ENCODE data around the gene ZBTB21. TPM values are rescaled to one million over a fixed set of nuclear protein-coding genes. Genes with fewer than 3 reads are reported as not detected.
"Not testable (repeated sequence)": the region's sequence is repeated elsewhere in the genome, so short reads cannot be mapped to it uniquely, and the experiment has no call there.

Gene ZBTB21
- total and polyA plus RNA-seq, 2 donors, result 5.4 to 7.9 TPM

- Histone ChIP-seq H3K36me3 (ENCODE audit: control insufficient read depth in 2 of 2, insufficient read depth in 2 of 2, low read length in 1 of 2) (no peaks in the 10 kb centered on the region), H3K27me3 (ENCODE audit: control insufficient read depth in 2 of 2, insufficient read depth in 1 of 2, low read length in 1 of 2) (peaks cover 16 to 26% of the 10 kb centered on the region in 2 donors), H3K4me3 (ENCODE audit: low read length in 2 of 2) (no peak overlapping the region), H3K9me3 (ENCODE audit: control insufficient read depth in 2 of 2, insufficient read depth in 1 of 2, low read length in 1 of 2) (peaks cover 0 to 1% of the 10 kb centered on the region in 2 donors), H3K4me1 (ENCODE audit: control insufficient read depth in 2 of 2, insufficient read depth in 2 of 2, low read length in 2 of 2) (peaks cover 9 to 33% of the 10 kb centered on the region in 2 donors), H3K27ac (ENCODE audit: low read depth in 1 of 2, low read length in 1 of 2) (no peak overlapping the region)
- DNase-seq (ENCODE audit: low read depth in 6 of 9, low spot score in 9 of 9), result no peak
- 97% methylated on average over 14 of the region's 14 CpGs for whole genome bisulfite sequencing
Measured at GRCh38 chr21:41950941-41951351, 59.2 kb downstream of the ZBTB21 start.

GRCh38 chr21:41949631-41950030, 60.5 kb downstream of the ZBTB21 start:
- H3K36me3 ChIP-seq (ENCODE audit: control insufficient read depth in 2 of 2, insufficient read depth in 2 of 2, low read length in 1 of 2); H3K4me3 ChIP-seq (ENCODE audit: low read length in 2 of 2); H3K27ac ChIP-seq (ENCODE audit: low read depth in 1 of 2, low read length in 1 of 2); DNase-seq (ENCODE audit: low read depth in 6 of 9, low spot score in 9 of 9); H3K9me3 ChIP-seq (ENCODE audit: control insufficient read depth in 2 of 2, insufficient read depth in 1 of 2, low read length in 1 of 2): not testable (repeated sequence)
- H3K4me1 ChIP-seq (ENCODE audit: control insufficient read depth in 2 of 2, insufficient read depth in 2 of 2, low read length in 2 of 2), result peaks cover 9 to 21% of the 10 kb centered on the region in 2 donors
- WGBS, result 99% methylated on average over 3 of the region's 3 CpGs
- peaks cover 16 to 26% of the 10 kb centered on the region in 2 donors for H3K27me3 ChIP-seq (ENCODE audit: control insufficient read depth in 2 of 2, insufficient read depth in 1 of 2, low read length in 1 of 2)

- Histone ChIP-seq H3K9me3 (ENCODE audit: control insufficient read depth in 2 of 2, insufficient read depth in 1 of 2, low read length in 1 of 2) (no peaks in the 10 kb centered on the region), H3K4me1 (ENCODE audit: control insufficient read depth in 2 of 2, insufficient read depth in 2 of 2, low read length in 2 of 2) (peaks cover 5 to 15% of the 10 kb centered on the region in 2 donors), H3K27ac (ENCODE audit: low read depth in 1 of 2, low read length in 1 of 2) (no peak overlapping the region), H3K27me3 (ENCODE audit: control insufficient read depth in 2 of 2, insufficient read depth in 1 of 2, low read length in 1 of 2) (peaks cover 16 to 20% of the 10 kb centered on the region in 2 donors), H3K4me3 (ENCODE audit: low read length in 2 of 2) (no peak overlapping the region), H3K36me3 (ENCODE audit: control insufficient read depth in 2 of 2, insufficient read depth in 2 of 2, low read length in 1 of 2) (no peaks in the 10 kb centered on the region)
- no peak for DNase-seq (ENCODE audit: low read depth in 6 of 9, low spot score in 9 of 9)
- WGBS, result 98% methylated on average over 11 of the region's 11 CpGs
Measured at GRCh38 chr21:41948901-41949300, 61.3 kb downstream of the ZBTB21 start.

GRCh38 chr21:41948078-41948895, 61.9 kb downstream of the ZBTB21 start:
- Histone ChIP-seq H3K4me3 (ENCODE audit: low read length in 2 of 2) (no peak overlapping the region), H3K27me3 (ENCODE audit: control insufficient read depth in 2 of 2, insufficient read depth in 1 of 2, low read length in 1 of 2) (peaks cover 11 to 18% of the 10 kb centered on the region in 2 donors), H3K36me3 (ENCODE audit: control insufficient read depth in 2 of 2, insufficient read depth in 2 of 2, low read length in 1 of 2) (no peaks in the 10 kb centered on the region), H3K27ac (ENCODE audit: low read depth in 1 of 2, low read length in 1 of 2) (no peak overlapping the region), H3K9me3 (ENCODE audit: control insufficient read depth in 2 of 2, insufficient read depth in 1 of 2, low read length in 1 of 2) (no peaks in the 10 kb centered on the region), H3K4me1 (ENCODE audit: control insufficient read depth in 2 of 2, insufficient read depth in 2 of 2, low read length in 2 of 2) (peaks cover under 1 to 15% of the 10 kb centered on the region in 2 donors)
- DNase-seq (ENCODE audit: low read depth in 6 of 9, low spot score in 9 of 9), result no peak
- WGBS, result 94% methylated on average over 9 of the region's 9 CpGs

GRCh38 chr21:41945982-41946381, 64.2 kb downstream of the ZBTB21 start:
- Histone ChIP-seq H3K27ac (ENCODE audit: low read depth in 1 of 2, low read length in 1 of 2) (no peak overlapping the region), H3K9me3 (ENCODE audit: control insufficient read depth in 2 of 2, insufficient read depth in 1 of 2, low read length in 1 of 2) (no peaks in the 10 kb centered on the region), H3K27me3 (ENCODE audit: control insufficient read depth in 2 of 2, insufficient read depth in 1 of 2, low read length in 1 of 2) (peaks cover 0 to 2% of the 10 kb centered on the region in 2 donors), H3K4me3 (ENCODE audit: low read length in 2 of 2) (no peak overlapping the region), H3K36me3 (ENCODE audit: control insufficient read depth in 2 of 2, insufficient read depth in 2 of 2, low read length in 1 of 2) (no peaks in the 10 kb centered on the region), H3K4me1 (ENCODE audit: control insufficient read depth in 2 of 2, insufficient read depth in 2 of 2, low read length in 2 of 2) (peaks cover 0 to 4% of the 10 kb centered on the region in 2 donors)
- 84% methylated on average over 8 of the region's 8 CpGs for WGBS
- DNase-seq (ENCODE audit: low read depth in 6 of 9, low spot score in 9 of 9), result no peak

GRCh38 chr21:41943851-41944250, 66.3 kb downstream of the ZBTB21 start:
- Histone ChIP-seq H3K27me3 (ENCODE audit: control insufficient read depth in 2 of 2, insufficient read depth in 1 of 2, low read length in 1 of 2) (no peaks in the 10 kb centered on the region), H3K4me3 (ENCODE audit: low read length in 2 of 2) (no peak overlapping the region), H3K27ac (ENCODE audit: low read depth in 1 of 2, low read length in 1 of 2) (no peak overlapping the region), H3K36me3 (ENCODE audit: control insufficient read depth in 2 of 2, insufficient read depth in 2 of 2, low read length in 1 of 2) (no peaks in the 10 kb centered on the region), H3K4me1 (ENCODE audit: control insufficient read depth in 2 of 2, insufficient read depth in 2 of 2, low read length in 2 of 2) (peaks cover 0 to 4% of the 10 kb centered on the region in 2 donors), H3K9me3 (ENCODE audit: control insufficient read depth in 2 of 2, insufficient read depth in 1 of 2, low read length in 1 of 2) (no peaks in the 10 kb centered on the region)
- DNase-seq (ENCODE audit: low read depth in 6 of 9, low spot score in 9 of 9), result no peak
- 98% methylated on average over 10 of the region's 10 CpGs for WGBS

GRCh38 chr21:41942457-41942856, 67.7 kb downstream of the ZBTB21 start:
- H3K4me3 ChIP-seq (ENCODE audit: low read length in 2 of 2), result no peak overlapping the region
- H3K27me3 ChIP-seq (ENCODE audit: control insufficient read depth in 2 of 2, insufficient read depth in 1 of 2, low read length in 1 of 2), result no peaks in the 10 kb centered on the region
- DNase-seq (ENCODE audit: low read depth in 6 of 9, low spot score in 9 of 9), result no peak
- H3K36me3 ChIP-seq (ENCODE audit: control insufficient read depth in 2 of 2, insufficient read depth in 2 of 2, low read length in 1 of 2), result no peaks in the 10 kb centered on the region
- H3K27ac ChIP-seq (ENCODE audit: low read depth in 1 of 2, low read length in 1 of 2), result no peak overlapping the region
- peaks cover 0 to 4% of the 10 kb centered on the region in 2 donors for H3K4me1 ChIP-seq (ENCODE audit: control insufficient read depth in 2 of 2, insufficient read depth in 2 of 2, low read length in 2 of 2)
- 96% methylated on average over 9 of the region's 9 CpGs for WGBS
- H3K9me3 ChIP-seq (ENCODE audit: control insufficient read depth in 2 of 2, insufficient read depth in 1 of 2, low read length in 1 of 2), result no peaks in the 10 kb centered on the region

GRCh38 chr21:41941941-41942340, 68.2 kb downstream of the ZBTB21 start:
- H3K36me3 ChIP-seq (ENCODE audit: control insufficient read depth in 2 of 2, insufficient read depth in 2 of 2, low read length in 1 of 2), result no peaks in the 10 kb centered on the region
- no peak overlapping the region for H3K27ac ChIP-seq (ENCODE audit: low read depth in 1 of 2, low read length in 1 of 2)
- DNase-seq (ENCODE audit: low read depth in 6 of 9, low spot score in 9 of 9), result no peak
- H3K4me3 ChIP-seq (ENCODE audit: low read length in 2 of 2), result no peak overlapping the region
- H3K4me1 ChIP-seq (ENCODE audit: control insufficient read depth in 2 of 2, insufficient read depth in 2 of 2, low read length in 2 of 2), result peaks cover 0 to 4% of the 10 kb centered on the region in 2 donors
- 98% methylated on average over 12 of the region's 12 CpGs for WGBS
- H3K27me3 ChIP-seq (ENCODE audit: control insufficient read depth in 2 of 2, insufficient read depth in 1 of 2, low read length in 1 of 2), result no peaks in the 10 kb centered on the region
- H3K9me3 ChIP-seq (ENCODE audit: control insufficient read depth in 2 of 2, insufficient read depth in 1 of 2, low read length in 1 of 2), result no peaks in the 10 kb centered on the region

GRCh38 chr21:41940431-41940830, 69.7 kb downstream of the ZBTB21 start:
- Histone ChIP-seq H3K27ac (ENCODE audit: low read depth in 1 of 2, low read length in 1 of 2) (no peak overlapping the region), H3K36me3 (ENCODE audit: control insufficient read depth in 2 of 2, insufficient read depth in 2 of 2, low read length in 1 of 2) (no peaks in the 10 kb centered on the region), H3K4me3 (ENCODE audit: low read length in 2 of 2) (no peak overlapping the region), H3K9me3 (ENCODE audit: control insufficient read depth in 2 of 2, insufficient read depth in 1 of 2, low read length in 1 of 2) (no peaks in the 10 kb centered on the region), H3K4me1 (ENCODE audit: control insufficient read depth in 2 of 2, insufficient read depth in 2 of 2, low read length in 2 of 2) (no peaks in the 10 kb centered on the region), H3K27me3 (ENCODE audit: control insufficient read depth in 2 of 2, insufficient read depth in 1 of 2, low read length in 1 of 2) (no peaks in the 10 kb centered on the region)
- 97% methylated on average over 3 of the region's 3 CpGs for WGBS
- DNase-seq (ENCODE audit: low read depth in 6 of 9, low spot score in 9 of 9), result no peak

All from thymus (tissue), 11 donors.